SU-DHL-6 (cell line): ENCODE results near the gene AIP.

Experiments used
- CTCF ChIP-seq: fragments of 200-600 bp; sonication (generic); IDR thresholded peaks from one replicate; pipeline ENCODE4 v1.5.1; 2017; ENCODE audit warnings: antibody characterized with exemption, mild to moderate bottlenecking, low read length, moderate library complexity; ENCODE audit not compliant: insufficient read depth, poor library complexity, severe bottlenecking
- EZH2phosphoT487 ChIP-seq: fragments of 200-600 bp; sonication (generic), shearing (Covaris generic); conservative IDR thresholded peaks from 2 replicates; pipeline ENCODE4 v1.6.1; 2018; ENCODE audit warnings: mild to moderate bottlenecking, antibody characterized with exemption, low read length, moderate library complexity, mixed read lengths

GRCh38 chr11:67457453-67457852 is 25.4 kb upstream of the AIP start:
- TF ChIP-seq CTCF (no peak), EZH2phosphoT487 (no peak)
